ENCODE results near the gene KCNC1.

KCNC1 gene

DNA sequence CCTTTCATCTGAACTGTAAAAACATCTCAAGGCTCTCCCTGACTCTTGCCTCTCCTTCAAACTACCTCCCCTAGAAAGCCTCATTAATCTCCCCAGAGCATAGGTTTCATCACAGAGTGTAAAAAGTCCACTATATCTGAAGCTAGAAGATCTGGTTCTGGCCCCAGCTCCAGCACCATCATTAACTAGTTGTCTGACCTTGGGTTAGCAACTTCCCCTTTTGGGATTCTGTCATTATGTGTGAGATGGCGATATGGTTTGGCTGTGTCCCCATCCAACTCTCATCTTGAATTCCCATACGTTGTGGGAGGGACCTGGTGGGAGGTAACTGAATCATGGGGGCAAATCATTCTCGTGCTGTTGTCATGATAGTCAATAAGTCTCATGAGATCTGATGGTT lies 97.3 kb downstream of the KCNC1 start:
- DNase-seq, result no peak

All from activated naive CD4-positive, alpha-beta T cell (primary cell).